ENCODE measurements around the gene DRD4. TPM values are rescaled to one million over a fixed set of nuclear protein-coding genes. Genes with fewer than 3 reads are reported as not detected.

Gene DRD4
- total RNA-seq, 1 experiment from 2014 or later: 0.44 TPM

DNA sequence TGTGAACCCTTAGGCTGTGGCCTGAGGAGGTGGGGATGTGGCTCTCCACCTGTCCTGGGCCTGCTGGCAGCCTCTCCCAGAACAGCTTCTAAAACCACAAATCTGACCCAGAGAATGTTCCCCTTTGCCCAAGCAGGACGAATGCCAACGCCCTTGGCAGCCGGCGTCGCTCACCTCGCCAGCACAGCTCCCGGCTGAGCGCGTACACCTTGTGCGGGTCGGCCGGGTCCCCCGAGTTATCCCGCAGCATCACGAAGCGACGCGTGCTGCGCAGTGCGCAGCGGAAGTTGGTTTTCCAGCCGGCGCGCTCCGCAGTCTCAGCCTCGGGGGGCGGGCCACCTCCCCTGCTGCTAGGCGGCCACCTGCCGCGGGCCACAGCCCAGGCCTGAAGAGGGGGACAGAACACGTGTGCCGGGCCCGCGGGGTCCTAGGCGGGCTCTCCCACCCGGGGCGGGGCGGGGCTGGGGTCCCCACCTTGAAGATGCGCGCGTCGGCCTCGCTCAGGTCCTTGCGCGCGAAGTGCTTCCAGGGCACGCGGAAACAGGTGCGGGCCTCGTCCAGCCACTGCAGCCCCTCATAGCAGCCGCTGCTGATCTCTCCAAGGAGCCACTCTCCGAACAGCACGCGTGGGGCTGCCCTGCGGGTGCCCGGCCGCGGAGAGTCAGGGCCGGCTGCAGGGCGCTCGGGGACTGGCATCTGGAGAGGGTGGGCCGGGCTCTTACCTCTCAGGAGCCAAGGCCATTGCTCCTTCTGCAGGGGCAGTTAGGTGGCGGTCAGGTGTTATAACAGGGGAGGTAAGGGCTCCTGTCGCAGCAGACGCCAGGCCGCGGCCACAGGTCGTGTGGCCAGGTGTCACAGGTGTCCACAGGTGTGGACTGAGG lies 22.2 kb upstream of the DRD4 start:
- intact Hi-C loops (cut with micrococcal nuclease): loop anchor here (10.0 kb wide), 1 partner anchor 50 kb away; the partner anchor contains the start of genes LMNTD2 and RASSF7
- peak; percentile 64 for DNase-seq (ENCODE audit: unreplicated experiment)
- Mint-ChIP-seq H3K36me3 (ENCODE audit: insufficient read depth, unreplicated experiment) (peaks cover 42% of the 10 kb centered on the region), H3K4me3 (ENCODE audit: unreplicated experiment) (peak overlapping the region; percentile 73), H3K4me1 (ENCODE audit: insufficient read depth, unreplicated experiment) (peaks cover 6% of the 10 kb centered on the region), H3K27ac (ENCODE audit: low read depth, unreplicated experiment) (peak overlapping the region; percentile 46), H3K27me3 (ENCODE audit: insufficient read depth, unreplicated experiment) (no peaks in the 10 kb centered on the region), H3K9me3 (ENCODE audit: unreplicated experiment) (no peaks in the 10 kb centered on the region)
- TF ChIP-seq, protein P1, sequence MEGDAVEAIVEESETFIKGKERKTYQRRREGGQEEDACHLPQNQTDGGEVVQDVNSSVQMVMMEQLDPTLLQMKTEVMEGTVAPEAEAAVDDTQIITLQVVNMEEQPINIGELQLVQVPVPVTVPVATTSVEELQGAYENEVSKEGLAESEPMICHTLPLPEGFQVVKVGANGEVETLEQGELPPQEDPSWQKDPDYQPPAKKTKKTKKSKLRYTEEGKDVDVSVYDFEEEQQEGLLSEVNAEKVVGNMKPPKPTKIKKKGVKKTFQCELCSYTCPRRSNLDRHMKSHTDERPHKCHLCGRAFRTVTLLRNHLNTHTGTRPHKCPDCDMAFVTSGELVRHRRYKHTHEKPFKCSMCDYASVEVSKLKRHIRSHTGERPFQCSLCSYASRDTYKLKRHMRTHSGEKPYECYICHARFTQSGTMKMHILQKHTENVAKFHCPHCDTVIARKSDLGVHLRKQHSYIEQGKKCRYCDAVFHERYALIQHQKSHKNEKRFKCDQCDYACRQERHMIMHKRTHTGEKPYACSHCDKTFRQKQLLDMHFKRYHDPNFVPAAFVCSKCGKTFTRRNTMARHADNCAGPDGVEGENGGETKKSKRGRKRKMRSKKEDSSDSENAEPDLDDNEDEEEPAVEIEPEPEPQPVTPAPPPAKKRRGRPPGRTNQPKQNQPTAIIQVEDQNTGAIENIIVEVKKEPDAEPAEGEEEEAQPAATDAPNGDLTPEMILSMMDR (IDR thresholded peaks at IDR 0.05; ENCODE audit: unreplicated experiment): no peak
- CTCF ChIA-PET: interaction anchor here (1.0 to 1.3 kb wide), 2 partner anchors 10 to 60 kb away, joined by 3 to 4 read pairs; no protein-coding TSS in a partner anchor
- POLR2A ChIA-PET: interaction anchor here (0.5 to 1.6 kb wide), 6 partner anchors 10 to 195 kb away, joined by 3 to 8 read pairs (median 4); partner anchors contain the start of genes PHRF1 and RPLP2
- no TSS peak for BruUV-seq (replicated peaks)

DNA sequence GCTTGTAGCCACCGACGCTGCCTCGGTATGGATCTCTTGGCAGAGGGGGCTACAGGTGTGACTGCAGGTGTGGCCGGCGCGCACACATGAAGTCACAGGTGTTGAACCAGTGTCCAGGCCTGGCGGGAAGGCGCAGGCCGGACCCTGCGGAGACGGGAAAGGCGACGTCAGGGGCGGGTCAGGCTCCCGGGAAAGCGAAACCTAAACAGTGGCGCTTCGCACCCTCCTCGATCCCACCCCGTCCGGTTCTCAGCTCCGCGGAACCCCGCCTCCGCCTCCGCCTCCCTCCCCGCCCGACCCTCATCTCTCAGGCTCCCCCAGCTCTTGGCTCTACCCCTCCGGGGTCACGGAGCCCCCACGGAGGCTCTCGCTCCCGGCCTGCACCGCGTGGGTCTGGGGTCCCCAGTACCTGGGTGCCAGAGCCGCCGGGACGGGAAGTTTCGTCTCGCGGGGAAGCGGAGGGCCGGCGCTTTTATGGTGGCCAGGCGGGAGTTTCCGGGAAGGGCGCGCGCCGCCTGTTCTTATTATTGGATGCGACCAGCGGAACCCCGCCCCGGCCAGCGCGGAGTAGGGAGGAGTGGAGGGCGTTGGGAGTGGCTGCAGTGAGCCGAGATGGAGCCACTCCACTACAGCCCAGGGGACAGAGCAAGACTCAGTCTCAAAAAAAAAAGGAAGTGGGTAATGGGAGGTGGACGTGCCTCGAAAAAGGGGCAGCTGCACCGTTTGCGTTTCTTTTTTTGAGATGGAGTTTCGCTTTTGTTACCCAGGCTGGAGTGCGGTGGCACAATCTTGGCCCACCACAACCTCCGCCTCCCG lies 21.4 kb upstream of the DRD4 start, which contains the start of gene IRF7:
Gene IRF7 (minus strand): TSS at position 447 of the 816 bp plus-strand sequence. CDS start 586 bp downstream, outside the sequence.
- ChIA-PET CTCF (interaction anchor here (0.6 to 0.8 kb wide), 3 partner anchors 17 to 68 kb away, joined by 3 to 4 read pairs (median 3); no protein-coding TSS in a partner anchor), POLR2A (interaction anchor here (0.5 to 0.9 kb wide), 4 partner anchors 40 to 194 kb away, joined by 3 to 4 read pairs (median 4); partner anchors contain the start of gene RPLP2)
- peak within 1 kb of the TSS; percentile 73 for H3K4me3 Mint-ChIP-seq (ENCODE audit: unreplicated experiment)
- H3K9me3 Mint-ChIP-seq (ENCODE audit: unreplicated experiment): no peaks in the 10 kb centered on the region
- peak within 1 kb of the TSS; percentile 16 for H3K27ac Mint-ChIP-seq (ENCODE audit: low read depth, unreplicated experiment)
- peak; percentile 93 for DNase-seq (ENCODE audit: unreplicated experiment)
- intact Hi-C loops (cut with micrococcal nuclease): loop anchor here (10.0 kb wide), 1 partner anchor 51 kb away; the partner anchor contains the start of genes LMNTD2 and RASSF7
- BruUV-seq (replicated peaks): TSS peak; percentile 64
- TF ChIP-seq, protein P1 (IDR thresholded peaks at IDR 0.05; ENCODE audit: unreplicated experiment): no peak
- H3K36me3 Mint-ChIP-seq (ENCODE audit: insufficient read depth, unreplicated experiment): peaks cover 38% of the 10 kb centered on the region
- no peaks in the 10 kb centered on the region for H3K27me3 Mint-ChIP-seq (ENCODE audit: insufficient read depth, unreplicated experiment)
- peaks cover 6% of the 10 kb centered on the region for H3K4me1 Mint-ChIP-seq (ENCODE audit: insufficient read depth, unreplicated experiment)

DNA sequence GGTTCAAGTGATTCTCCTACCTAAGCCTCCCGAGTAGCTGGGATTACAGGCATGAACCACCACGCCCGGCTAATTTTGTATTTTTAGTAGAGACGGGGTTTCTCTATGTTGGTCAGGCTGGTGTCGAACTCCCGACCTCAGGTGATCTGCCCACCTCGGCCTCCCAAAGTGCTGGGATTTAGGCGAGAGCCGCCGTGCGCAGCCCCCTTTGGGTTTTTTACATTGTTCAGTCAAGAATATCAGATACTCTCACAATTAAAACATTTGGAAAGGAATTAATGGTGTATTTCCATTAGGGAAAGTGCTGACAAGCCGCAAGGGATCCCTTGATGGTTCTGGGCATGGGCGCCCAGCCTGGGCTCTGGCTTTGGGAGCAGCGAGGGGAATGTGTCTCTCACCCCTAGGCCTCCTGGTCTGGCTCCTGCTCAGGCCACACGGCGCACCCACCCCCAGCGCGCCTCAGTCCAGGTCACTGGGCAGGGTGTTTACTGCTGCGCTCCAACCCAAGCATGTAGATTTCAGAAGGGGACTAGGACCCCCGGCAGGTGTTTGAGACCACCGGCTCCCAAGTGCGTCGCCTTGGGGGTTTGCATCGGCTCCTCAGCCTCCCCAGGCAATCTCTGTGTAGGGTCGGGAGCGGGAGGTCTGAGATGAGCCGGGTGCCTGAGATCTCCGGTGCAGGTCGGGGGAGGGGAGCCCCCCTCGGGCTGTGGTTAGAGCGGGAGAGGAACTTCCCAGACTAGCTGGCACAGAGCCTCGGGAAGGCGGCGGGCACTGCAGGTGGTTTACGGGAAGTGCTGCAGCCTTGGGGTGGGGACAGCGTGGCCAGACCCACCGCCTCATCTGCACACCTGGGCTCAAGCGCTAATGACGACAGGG lies 20.5 kb upstream of the DRD4 start:
- H3K27ac Mint-ChIP-seq (ENCODE audit: low read depth, unreplicated experiment): no peak overlapping the region
- CTCF ChIA-PET: interaction anchor here (0.6 to 0.8 kb wide), 2 partner anchors 16 to 69 kb away, joined by 3 read pairs; no protein-coding TSS in a partner anchor
- peak overlapping the region; percentile 73 for H3K4me3 Mint-ChIP-seq (ENCODE audit: unreplicated experiment)
- no peaks in the 10 kb centered on the region for H3K9me3 Mint-ChIP-seq (ENCODE audit: unreplicated experiment)
- no TSS peak for BruUV-seq (replicated peaks)
- H3K27me3 Mint-ChIP-seq (ENCODE audit: insufficient read depth, unreplicated experiment): no peaks in the 10 kb centered on the region
- H3K36me3 Mint-ChIP-seq (ENCODE audit: insufficient read depth, unreplicated experiment): peaks cover 34% of the 10 kb centered on the region
- intact Hi-C loops (cut with micrococcal nuclease): loop anchor here (10.0 kb wide), 1 partner anchor 52 kb away; the partner anchor contains the start of genes LMNTD2 and RASSF7
- H3K4me1 Mint-ChIP-seq (ENCODE audit: insufficient read depth, unreplicated experiment): peaks cover 6% of the 10 kb centered on the region
- DNase-seq (ENCODE audit: unreplicated experiment): no peak
- POLR2A ChIA-PET: interaction anchor here (0.6 kb wide), 1 partner anchor 74 kb away, joined by 4 read pairs; no protein-coding TSS in a partner anchor
- TF ChIP-seq, protein P1 (IDR thresholded peaks at IDR 0.05; ENCODE audit: unreplicated experiment): no peak

Data from MCF 10A (cell line).